Neural cell (in vitro differentiated cells): ENCODE results near the gene MYO3B. TPM values are rescaled to one million over a fixed set of nuclear protein-coding genes. Genes with fewer than 3 reads are reported as not detected.

Experiments
- H2AFZ ChIP-seq: fragments of 200-600, 300-800 bp; sonication (generic), shearing (Covaris generic); 2 replicates; pipeline ENCODE4 v1.6.0; 2014; ENCODE audit warnings: low read depth, mild to moderate bottlenecking, antibody characterized with exemption, low read length, moderate library complexity
- H3F3A ChIP-seq: fragments of 200-600 bp; shearing (Covaris generic); 2 replicates; pipeline ENCODE4 v1.6.1; 2016; ENCODE audit warnings: mild to moderate bottlenecking, moderate library complexity, mixed read lengths, antibody characterized with exemption, low read length; ENCODE audit not compliant: insufficient read depth, poor library complexity, severe bottlenecking
- H3K27ac ChIP-seq: fragments of 200-600, 300-800 bp; sonication (generic), shearing (Covaris generic); 2 replicates; pipeline ENCODE4 v1.5.1; 2014; ENCODE audit warnings: mild to moderate bottlenecking, low read length, moderate library complexity
- H3K27me3 ChIP-seq: fragments of 300-800, 200-600 bp; sonication (generic), shearing (Covaris generic); 2 replicates; pipeline ENCODE4 v1.6.0; 2014; ENCODE audit warnings: mild to moderate bottlenecking, low read depth, low read length, moderate library complexity; ENCODE audit not compliant: insufficient read depth
- H3K36me3 ChIP-seq: fragments of 300-800, 200-600 bp; sonication (generic), shearing (Covaris generic); 2 replicates; pipeline ENCODE4 v1.5.1; 2014; ENCODE audit warnings: mild to moderate bottlenecking, antibody characterized with exemption, low read length, moderate library complexity; ENCODE audit not compliant: insufficient read depth
- H3K4me2 ChIP-seq: fragments of 300-800, 200-600 bp; sonication (generic), shearing (Covaris generic); 2 replicates; pipeline ENCODE4 v1.6.0; 2014; ENCODE audit warnings: mild to moderate bottlenecking, low read length
- H3K4me3 ChIP-seq: fragments of 300-800, 200-600 bp; sonication (generic), shearing (Covaris generic); 2 replicates; pipeline ENCODE4 v1.5.1; 2014; ENCODE audit warnings: mild to moderate bottlenecking, low read length, moderate library complexity
- H3K79me2 ChIP-seq: fragments of 200-600 bp; shearing (Covaris generic); replicated peaks from 2 replicates; pipeline ENCODE4 v1.6.0; 2014; ENCODE audit warnings: mild to moderate bottlenecking, low read length, moderate library complexity; ENCODE audit not compliant: insufficient read depth
- H3K9ac ChIP-seq: fragments of 300-800, 200-600 bp; sonication (generic), shearing (Covaris generic); 2 replicates; pipeline ENCODE4 v1.6.1; 2016; ENCODE audit warnings: mild to moderate bottlenecking, low read length, mixed read lengths
- H3K9me2 ChIP-seq: fragments of 200-600 bp; shearing (Covaris generic); 2 replicates; pipeline ENCODE4 v1.6.1; 2016; ENCODE audit warnings: mild to moderate bottlenecking, low read length, mixed read lengths; ENCODE audit not compliant: insufficient read depth
- H3K9me3 ChIP-seq: fragments of 200-600, 300-800 bp; sonication (generic), shearing (Covaris generic); 2 replicates; pipeline ENCODE4 v1.6.1; 2016; ENCODE audit warnings: mild to moderate bottlenecking, mixed run types, low read length, moderate library complexity, mixed read lengths
- H4K20me1 ChIP-seq: fragments of 200-600 bp; shearing (Covaris generic); 2 replicates; pipeline ENCODE4 v1.6.1; 2016; ENCODE audit warnings: mild to moderate bottlenecking, mixed run types; ENCODE audit not compliant: insufficient read depth
- EP300 ChIP-seq: fragments of 450-650 bp; conservative IDR thresholded peaks from 2 replicates; pipeline ENCODE4 v1.6.1; 2014; ENCODE audit warnings: antibody characterized with exemption, mild to moderate bottlenecking, moderate library complexity; ENCODE audit not compliant: poor library complexity, severe bottlenecking
- EZH2 ChIP-seq: fragments of 200-600, 300-800 bp; shearing (Covaris generic), sonication (generic); IDR thresholded peaks from 2 replicates; pipeline ENCODE4 v1.6.1; 2014; ENCODE audit warnings: antibody characterized with exemption, low read length, borderline replicate concordance, mild to moderate bottlenecking; ENCODE audit not compliant: insufficient read depth, poor library complexity, severe bottlenecking
- MXI1 ChIP-seq: fragments of 450-650 bp; conservative IDR thresholded peaks from 2 replicates; pipeline ENCODE4 v1.6.1; 2014; ENCODE audit warnings: antibody characterized with exemption, mild to moderate bottlenecking; ENCODE audit not compliant: poor library complexity, severe bottlenecking
- POLR2AphosphoS5 ChIP-seq: IDR thresholded peaks from 2 replicates; pipeline ENCODE4 v1.6.1; 2012
- RAD21 ChIP-seq: fragments of 450-650 bp; conservative IDR thresholded peaks from 2 replicates; pipeline ENCODE4 v1.6.1; 2014; ENCODE audit warnings: antibody characterized with exemption, mild to moderate bottlenecking, moderate library complexity
- SMC3 ChIP-seq: fragments of 450-650 bp; conservative IDR thresholded peaks from 2 replicates; pipeline ENCODE4 v1.6.1; 2014; ENCODE audit warnings: antibody characterized with exemption, mild to moderate bottlenecking, moderate library complexity; ENCODE audit not compliant: poor library complexity
- TAF1 ChIP-seq: IDR thresholded peaks from 2 replicates; pipeline ENCODE4 v1.6.1; 2012; ENCODE audit warnings: low read depth
- polyA plus RNA-seq: library from polyadenylated mRNA; depleted of rRNA; stranded (reverse); fragments of >200 nt; gene quantifications from 2 replicates; pipeline ENCODE4 v1.2.3, GENCODE V29; 2014
- TF ChIP-seq, protein P1 (sequence below): IDR thresholded peaks from 2 replicates; pipeline ENCODE4 v1.6.1; 2012; ENCODE audit warnings: borderline replicate concordance
- TF ChIP-seq, protein P2 (sequence below): fragments of 450-650 bp; IDR thresholded peaks from 2 replicates; pipeline ENCODE4 v1.5.1; 2014; ENCODE audit warnings: antibody characterized with exemption, mild to moderate bottlenecking, moderate library complexity; ENCODE audit not compliant: poor library complexity, severe bottlenecking

Gene MYO3B
- polyA plus RNA-seq, 1 donor from 2014 or later, result 0.11 TPM

DNA sequence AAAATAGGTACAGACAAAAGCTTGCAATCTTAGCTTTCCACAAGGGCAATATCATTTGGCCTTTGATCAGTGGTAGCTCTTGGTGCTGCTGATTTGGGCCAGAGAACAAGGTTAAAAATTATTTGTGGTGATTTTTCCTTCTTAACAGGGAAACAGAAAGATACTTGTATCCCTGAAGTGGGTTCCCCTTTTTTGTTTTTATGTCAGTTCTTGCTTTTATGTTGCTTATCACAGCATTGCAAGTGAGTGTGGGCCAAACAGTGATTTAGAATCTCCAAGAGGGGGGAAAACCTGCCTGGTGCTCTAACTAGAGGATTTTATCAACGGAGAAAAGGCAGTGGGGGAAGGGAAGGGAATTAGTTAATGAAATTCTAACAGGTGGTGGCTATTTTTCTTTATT lies 339.6 kb downstream of the MYO3B start:
- no peaks in the 10 kb centered on the region for H3K9me2 ChIP-seq
- H3K27me3 ChIP-seq, result no peaks in the 10 kb centered on the region

DNA sequence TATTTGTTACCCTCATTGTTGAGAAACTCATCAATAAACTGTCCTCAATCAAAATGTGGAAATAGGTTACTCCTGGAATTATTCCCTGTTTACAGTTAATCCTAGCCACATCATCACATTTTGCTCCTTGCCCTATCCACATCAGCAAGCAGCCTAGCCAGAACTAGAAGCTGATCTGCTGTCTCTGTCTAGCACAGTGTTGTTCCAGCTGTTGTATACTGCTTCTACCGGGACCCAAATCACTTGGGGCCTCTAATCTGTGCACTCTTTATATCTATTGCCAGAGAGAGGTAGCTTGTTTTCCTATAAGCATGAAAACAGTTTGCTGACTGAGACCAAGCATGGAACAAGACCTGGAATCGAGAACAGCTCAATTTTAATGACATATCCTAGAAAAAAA lies 341.0 kb downstream of the MYO3B start:
- no peaks in the 10 kb centered on the region for H3K9me2 ChIP-seq
- H3K9ac ChIP-seq, result no peak overlapping the region
- TF ChIP-seq RAD21 (no peak), POLR2AphosphoS5 (no peak), MXI1 (no peak), EZH2 (no peak), SMC3 (no peak), EP300 (no peak), TAF1 (no peak)
- TF ChIP-seq, protein P1, sequence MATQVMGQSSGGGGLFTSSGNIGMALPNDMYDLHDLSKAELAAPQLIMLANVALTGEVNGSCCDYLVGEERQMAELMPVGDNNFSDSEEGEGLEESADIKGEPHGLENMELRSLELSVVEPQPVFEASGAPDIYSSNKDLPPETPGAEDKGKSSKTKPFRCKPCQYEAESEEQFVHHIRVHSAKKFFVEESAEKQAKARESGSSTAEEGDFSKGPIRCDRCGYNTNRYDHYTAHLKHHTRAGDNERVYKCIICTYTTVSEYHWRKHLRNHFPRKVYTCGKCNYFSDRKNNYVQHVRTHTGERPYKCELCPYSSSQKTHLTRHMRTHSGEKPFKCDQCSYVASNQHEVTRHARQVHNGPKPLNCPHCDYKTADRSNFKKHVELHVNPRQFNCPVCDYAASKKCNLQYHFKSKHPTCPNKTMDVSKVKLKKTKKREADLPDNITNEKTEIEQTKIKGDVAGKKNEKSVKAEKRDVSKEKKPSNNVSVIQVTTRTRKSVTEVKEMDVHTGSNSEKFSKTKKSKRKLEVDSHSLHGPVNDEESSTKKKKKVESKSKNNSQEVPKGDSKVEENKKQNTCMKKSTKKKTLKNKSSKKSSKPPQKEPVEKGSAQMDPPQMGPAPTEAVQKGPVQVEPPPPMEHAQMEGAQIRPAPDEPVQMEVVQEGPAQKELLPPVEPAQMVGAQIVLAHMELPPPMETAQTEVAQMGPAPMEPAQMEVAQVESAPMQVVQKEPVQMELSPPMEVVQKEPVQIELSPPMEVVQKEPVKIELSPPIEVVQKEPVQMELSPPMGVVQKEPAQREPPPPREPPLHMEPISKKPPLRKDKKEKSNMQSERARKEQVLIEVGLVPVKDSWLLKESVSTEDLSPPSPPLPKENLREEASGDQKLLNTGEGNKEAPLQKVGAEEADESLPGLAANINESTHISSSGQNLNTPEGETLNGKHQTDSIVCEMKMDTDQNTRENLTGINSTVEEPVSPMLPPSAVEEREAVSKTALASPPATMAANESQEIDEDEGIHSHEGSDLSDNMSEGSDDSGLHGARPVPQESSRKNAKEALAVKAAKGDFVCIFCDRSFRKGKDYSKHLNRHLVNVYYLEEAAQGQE, result no peak
- TF ChIP-seq, protein P2, sequence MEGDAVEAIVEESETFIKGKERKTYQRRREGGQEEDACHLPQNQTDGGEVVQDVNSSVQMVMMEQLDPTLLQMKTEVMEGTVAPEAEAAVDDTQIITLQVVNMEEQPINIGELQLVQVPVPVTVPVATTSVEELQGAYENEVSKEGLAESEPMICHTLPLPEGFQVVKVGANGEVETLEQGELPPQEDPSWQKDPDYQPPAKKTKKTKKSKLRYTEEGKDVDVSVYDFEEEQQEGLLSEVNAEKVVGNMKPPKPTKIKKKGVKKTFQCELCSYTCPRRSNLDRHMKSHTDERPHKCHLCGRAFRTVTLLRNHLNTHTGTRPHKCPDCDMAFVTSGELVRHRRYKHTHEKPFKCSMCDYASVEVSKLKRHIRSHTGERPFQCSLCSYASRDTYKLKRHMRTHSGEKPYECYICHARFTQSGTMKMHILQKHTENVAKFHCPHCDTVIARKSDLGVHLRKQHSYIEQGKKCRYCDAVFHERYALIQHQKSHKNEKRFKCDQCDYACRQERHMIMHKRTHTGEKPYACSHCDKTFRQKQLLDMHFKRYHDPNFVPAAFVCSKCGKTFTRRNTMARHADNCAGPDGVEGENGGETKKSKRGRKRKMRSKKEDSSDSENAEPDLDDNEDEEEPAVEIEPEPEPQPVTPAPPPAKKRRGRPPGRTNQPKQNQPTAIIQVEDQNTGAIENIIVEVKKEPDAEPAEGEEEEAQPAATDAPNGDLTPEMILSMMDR, result no peak
- no peak overlapping the region for H3K4me3 ChIP-seq
- no peak overlapping the region for H2AFZ ChIP-seq
- H4K20me1 ChIP-seq, result no peaks in the 10 kb centered on the region
- H3K9me3 ChIP-seq, result no peaks in the 10 kb centered on the region
- no peaks in the 10 kb centered on the region for H3K36me3 ChIP-seq
- no peaks in the 10 kb centered on the region for H3K27me3 ChIP-seq
- no peak overlapping the region for H3K4me2 ChIP-seq
- H3K79me2 ChIP-seq, result no peaks in the 10 kb centered on the region
- no peaks in the 10 kb centered on the region for H3F3A ChIP-seq
- H3K27ac ChIP-seq, result no peak overlapping the region

More for the DNA sequence above, 339.6 kb downstream of the MYO3B start:
- no peaks in the 10 kb centered on the region for H3K9me3 ChIP-seq
- no peak overlapping the region for H2AFZ ChIP-seq
- no peak overlapping the region for H3K4me3 ChIP-seq
- H3K36me3 ChIP-seq, result no peaks in the 10 kb centered on the region
- H3K79me2 ChIP-seq, result no peaks in the 10 kb centered on the region
- no peak overlapping the region for H3K9ac ChIP-seq
- H3K27ac ChIP-seq, result no peak overlapping the region
- no peak for TF ChIP-seq SMC3
- TF ChIP-seq, protein P1, result no peak
- TF ChIP-seq MXI1, result no peak
- TF ChIP-seq EZH2, result no peak
- TF ChIP-seq EP300, result no peak
- TF ChIP-seq, protein P2, result no peak
- TF ChIP-seq TAF1, result no peak
- no peaks in the 10 kb centered on the region for H4K20me1 ChIP-seq
- no peaks in the 10 kb centered on the region for H3F3A ChIP-seq
- no peak overlapping the region for H3K4me2 ChIP-seq
